ENCODE results near the gene COL4A5. TPM values are rescaled to one million over a fixed set of nuclear protein-coding genes. Genes with fewer than 3 reads are reported as not detected.
"Not testable (repeated sequence)": the region's sequence is repeated elsewhere in the genome, so short reads cannot be mapped to it uniquely, and the experiment has no call there.

Gene COL4A5
- total RNA-seq = 17.8 and 23.8 TPM in 2 replicates

GRCh38 chrX:108439426-108439942 is at the start of gene COL4A5:
Gene COL4A5, plus strand, starts transcription at chrX:108439838. Its CDS starts 288 bp downstream, at chrX:108440126.
- no peaks in the 10 kb centered on the region for H3K36me3 ChIP-seq (ENCODE audit: control insufficient read depth, insufficient read depth, low read length)
- peak; percentile 43 for DNase-seq (ENCODE audit: low read depth)
- H3K27me3 ChIP-seq (ENCODE audit: control insufficient read depth, insufficient read depth, low read length) = peaks cover 5% of the 10 kb centered on the region
- peak within 1 kb of the TSS; percentile 60 for H3K4me3 ChIP-seq (ENCODE audit: low read depth, low read length)
- no peak for TF ChIP-seq CTCF (IDR thresholded peaks at IDR 0.05; ENCODE audit: insufficient read depth, low read length, poor library complexity, severe bottlenecking)

GRCh38 chrX:108390976-108391717 is 48.5 kb upstream of the COL4A5 start:
- not testable (repeated sequence) for H3K27me3 ChIP-seq (ENCODE audit: control insufficient read depth, insufficient read depth, low read length); H3K36me3 ChIP-seq (ENCODE audit: control insufficient read depth, insufficient read depth, low read length); H3K4me3 ChIP-seq (ENCODE audit: low read depth, low read length); DNase-seq (ENCODE audit: low read depth)

- TF ChIP-seq CTCF (IDR thresholded peaks at IDR 0.05; ENCODE audit: insufficient read depth, low read length, poor library complexity, severe bottlenecking) = no peak
- Histone ChIP-seq H3K36me3 (ENCODE audit: control insufficient read depth, insufficient read depth, low read length) (no peaks in the 10 kb centered on the region), H3K27me3 (ENCODE audit: control insufficient read depth, insufficient read depth, low read length) (no peaks in the 10 kb centered on the region), H3K4me3 (ENCODE audit: low read depth, low read length) (no peak overlapping the region)
- DNase-seq (ENCODE audit: low read depth) = no peak
Observed at GRCh38 chrX:108396188-108396891, 43.3 kb upstream of the COL4A5 start.

- no peak for DNase-seq (ENCODE audit: low read depth)
- Histone ChIP-seq H3K27me3 (ENCODE audit: control insufficient read depth, insufficient read depth, low read length) (no peaks in the 10 kb centered on the region), H3K4me3 (ENCODE audit: low read depth, low read length) (no peak overlapping the region), H3K36me3 (ENCODE audit: control insufficient read depth, insufficient read depth, low read length) (no peaks in the 10 kb centered on the region)
- TF ChIP-seq CTCF (IDR thresholded peaks at IDR 0.05; ENCODE audit: insufficient read depth, low read length, poor library complexity, severe bottlenecking) = no peak
Observed at GRCh38 chrX:108396986-108397385, 42.7 kb upstream of the COL4A5 start.

- no peak for TF ChIP-seq CTCF (IDR thresholded peaks at IDR 0.05; ENCODE audit: insufficient read depth, low read length, poor library complexity, severe bottlenecking)
- no peak for DNase-seq (ENCODE audit: low read depth)
- no peak overlapping the region for H3K4me3 ChIP-seq (ENCODE audit: low read depth, low read length)
Observed at GRCh38 chrX:108397627-108398391, 41.8 kb upstream of the COL4A5 start.

More at GRCh38 chrX:108397627-108398391, 41.8 kb upstream of the COL4A5 start:
- Histone ChIP-seq H3K27me3 (ENCODE audit: control insufficient read depth, insufficient read depth, low read length) (no peaks in the 10 kb centered on the region), H3K36me3 (ENCODE audit: control insufficient read depth, insufficient read depth, low read length) (no peaks in the 10 kb centered on the region)

All from kidney epithelial cell (primary cell).